Measurements from ENCODE around the gene SH3PXD2A. TPM values are rescaled to one million over a fixed set of nuclear protein-coding genes. Genes with fewer than 3 reads are reported as not detected.

The SH3PXD2A gene
- total and polyA plus RNA-seq, 10 of the 15 experiments (the other 5 are each of a cell fraction or from before 2014, with no cell fraction given), result 0.63 to 14.0 (median 4.4) TPM

DNA sequence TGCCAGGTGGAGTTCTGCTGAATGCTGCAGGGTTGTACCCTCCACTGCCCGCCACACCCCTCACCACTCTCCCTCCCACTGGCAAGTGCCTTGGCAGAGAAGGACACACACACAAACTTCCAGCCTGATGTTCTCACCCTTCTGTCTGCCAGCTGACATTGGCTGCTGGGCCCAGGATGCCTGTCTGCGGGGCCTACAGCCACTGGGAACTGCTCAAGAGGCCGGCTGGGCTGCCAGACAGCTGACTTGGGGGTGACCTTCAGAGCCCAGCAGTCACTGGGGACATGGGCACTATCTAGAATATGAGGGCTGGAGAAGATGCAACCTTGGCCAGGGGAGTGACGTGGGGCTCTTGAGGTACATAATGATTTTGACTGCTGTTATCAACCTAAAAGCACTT lies 157.1 kb downstream of the SH3PXD2A start:
- 48% methylated on average over 4 of the region's 4 CpGs for WGBS (ENCODE audit: insufficient coverage, insufficient replicate concordance, low lambda C conversion rate, missing lambda C conversion rate)
- Histone ChIP-seq H3K79me2 (ENCODE audit: control insufficient read depth, insufficient read depth, low read length) (no peaks in the 10 kb centered on the region), H3K27ac (ENCODE audit: control insufficient read depth, insufficient read depth) (no peak overlapping the region), H4K20me1 (ENCODE audit: control insufficient read depth, insufficient read depth) (no peaks in the 10 kb centered on the region), H3K4me2 (ENCODE audit: control insufficient read depth, insufficient read depth) (no peak overlapping the region), H3K9me3 (replicated peaks; ENCODE audit: control insufficient read depth, insufficient read depth, low read length) (no peaks in the 10 kb centered on the region), H3K36me3 (ENCODE audit: control insufficient read depth in 2 of 2, insufficient read depth in 2 of 2, low read length in 1 of 2) (no peaks in the 10 kb centered on the region), H3K9ac (ENCODE audit: control insufficient read depth, insufficient read depth, low read length) (no peak overlapping the region), H3K4me3 (no peak overlapping the region), H2AFZ (ENCODE audit: control insufficient read depth, low read depth, low read length) (no peak overlapping the region), H3K27me3 (replicated peaks in 1 of 2; ENCODE audit: control insufficient read depth in 2 of 2, insufficient read depth in 2 of 2, low read length in 1 of 2) (no peaks in the 10 kb centered on the region), H3K4me1 (ENCODE audit: control insufficient read depth, insufficient read depth, low read length) (peaks cover 27% of the 10 kb centered on the region)
- DNase-seq (ENCODE audit: low read depth, low spot score) (no peak), FAIRE-seq (no peak), ATAC-seq (no peak)
- TF ChIP-seq RELA (IDR thresholded peaks at IDR 0.05; ENCODE audit: borderline replicate concordance, partially characterized antibody), result no peak
- no peak for TF ChIP-seq CHD4 (IDR thresholded peaks at IDR 0.05)
- no peak for TF ChIP-seq RUNX3 (IDR thresholded peaks at IDR 0.05; ENCODE audit: low read length)
- TF ChIP-seq CREM (IDR thresholded peaks at IDR 0.05; ENCODE audit: low read depth), result no peak
- TF ChIP-seq, protein P1, sequence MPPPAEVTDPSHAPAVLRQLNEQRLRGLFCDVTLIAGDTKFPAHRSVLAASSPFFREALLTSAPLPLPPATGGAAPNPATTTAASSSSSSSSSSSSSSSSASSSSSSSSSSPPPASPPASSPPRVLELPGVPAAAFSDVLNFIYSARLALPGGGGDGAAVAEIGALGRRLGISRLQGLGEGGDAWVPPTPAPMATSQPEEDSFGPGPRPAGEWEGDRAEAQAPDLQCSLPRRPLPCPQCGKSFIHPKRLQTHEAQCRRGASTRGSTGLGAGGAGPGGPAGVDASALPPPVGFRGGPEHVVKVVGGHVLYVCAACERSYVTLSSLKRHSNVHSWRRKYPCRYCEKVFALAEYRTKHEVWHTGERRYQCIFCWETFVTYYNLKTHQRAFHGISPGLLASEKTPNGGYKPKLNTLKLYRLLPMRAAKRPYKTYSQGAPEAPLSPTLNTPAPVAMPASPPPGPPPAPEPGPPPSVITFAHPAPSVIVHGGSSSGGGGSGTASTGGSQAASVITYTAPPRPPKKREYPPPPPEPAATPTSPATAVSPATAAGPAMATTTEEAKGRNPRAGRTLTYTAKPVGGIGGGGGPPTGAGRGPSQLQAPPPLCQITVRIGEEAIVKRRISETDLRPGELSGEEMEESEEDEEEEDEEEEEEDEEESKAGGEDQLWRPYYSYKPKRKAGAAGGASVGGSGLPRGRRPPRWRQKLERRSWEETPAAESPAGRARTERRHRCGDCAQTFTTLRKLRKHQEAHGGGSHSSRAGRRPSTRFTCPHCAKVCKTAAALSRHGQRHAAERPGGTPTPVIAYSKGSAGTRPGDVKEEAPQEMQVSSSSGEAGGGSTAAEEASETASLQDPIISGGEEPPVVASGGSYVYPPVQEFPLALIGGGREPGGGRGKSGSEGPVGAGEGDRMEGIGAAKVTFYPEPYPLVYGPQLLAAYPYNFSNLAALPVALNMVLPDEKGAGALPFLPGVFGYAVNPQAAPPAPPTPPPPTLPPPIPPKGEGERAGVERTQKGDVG (CRISPR knock-in tag; IDR thresholded peaks at IDR 0.05), result no peak
- TF ChIP-seq MYB (IDR thresholded peaks at IDR 0.05; ENCODE audit: borderline replicate concordance, low read depth, low read length), result no peak
- TF ChIP-seq HCFC1 (IDR thresholded peaks at IDR 0.05; ENCODE audit: low read length), result no peak
- TF ChIP-seq STAT3 (IDR thresholded peaks at IDR 0.05; ENCODE audit: low read depth, low read length), result no peak
- no peak for TF ChIP-seq TARDBP (IDR thresholded peaks at IDR 0.05; ENCODE audit: borderline replicate concordance)
- TF ChIP-seq ATF7 (IDR thresholded peaks at IDR 0.05; ENCODE audit: low read depth), result no peak
- no peak for TF ChIP-seq BHLHE40 (IDR thresholded peaks at IDR 0.05; ENCODE audit: borderline replicate concordance in 1 of 2, low read depth in 2 of 2, low read length in 1 of 2)
- TF ChIP-seq ZNF622 (IDR thresholded peaks at IDR 0.05), result no peak
- TF ChIP-seq, protein P2, sequence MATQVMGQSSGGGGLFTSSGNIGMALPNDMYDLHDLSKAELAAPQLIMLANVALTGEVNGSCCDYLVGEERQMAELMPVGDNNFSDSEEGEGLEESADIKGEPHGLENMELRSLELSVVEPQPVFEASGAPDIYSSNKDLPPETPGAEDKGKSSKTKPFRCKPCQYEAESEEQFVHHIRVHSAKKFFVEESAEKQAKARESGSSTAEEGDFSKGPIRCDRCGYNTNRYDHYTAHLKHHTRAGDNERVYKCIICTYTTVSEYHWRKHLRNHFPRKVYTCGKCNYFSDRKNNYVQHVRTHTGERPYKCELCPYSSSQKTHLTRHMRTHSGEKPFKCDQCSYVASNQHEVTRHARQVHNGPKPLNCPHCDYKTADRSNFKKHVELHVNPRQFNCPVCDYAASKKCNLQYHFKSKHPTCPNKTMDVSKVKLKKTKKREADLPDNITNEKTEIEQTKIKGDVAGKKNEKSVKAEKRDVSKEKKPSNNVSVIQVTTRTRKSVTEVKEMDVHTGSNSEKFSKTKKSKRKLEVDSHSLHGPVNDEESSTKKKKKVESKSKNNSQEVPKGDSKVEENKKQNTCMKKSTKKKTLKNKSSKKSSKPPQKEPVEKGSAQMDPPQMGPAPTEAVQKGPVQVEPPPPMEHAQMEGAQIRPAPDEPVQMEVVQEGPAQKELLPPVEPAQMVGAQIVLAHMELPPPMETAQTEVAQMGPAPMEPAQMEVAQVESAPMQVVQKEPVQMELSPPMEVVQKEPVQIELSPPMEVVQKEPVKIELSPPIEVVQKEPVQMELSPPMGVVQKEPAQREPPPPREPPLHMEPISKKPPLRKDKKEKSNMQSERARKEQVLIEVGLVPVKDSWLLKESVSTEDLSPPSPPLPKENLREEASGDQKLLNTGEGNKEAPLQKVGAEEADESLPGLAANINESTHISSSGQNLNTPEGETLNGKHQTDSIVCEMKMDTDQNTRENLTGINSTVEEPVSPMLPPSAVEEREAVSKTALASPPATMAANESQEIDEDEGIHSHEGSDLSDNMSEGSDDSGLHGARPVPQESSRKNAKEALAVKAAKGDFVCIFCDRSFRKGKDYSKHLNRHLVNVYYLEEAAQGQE (IDR thresholded peaks at IDR 0.05; ENCODE audit: low read depth, low read length), result no peak
- in situ Hi-C loops (cut with MboI), result no loop called here
- RAD21 ChIA-PET (ENCODE audit: unreplicated experiment), result no interaction called here
- intact Hi-C loops (cut with micrococcal nuclease; ENCODE audit: unreplicated experiment), result loop anchor here (10.0 kb wide), 2 partner anchors 427 to 637 kb away; partner anchors contain the start of genes ITPRIP and SFR1
- SMC1A ChIA-PET (ENCODE audit: uncharacterized antibody, unreplicated experiment), result interaction anchor here (2.2 kb wide), 1 partner anchor 12 kb away, joined by 17 read pairs; no protein-coding TSS in a partner anchor
- POLR2A ChIA-PET, result no interaction called here
- CTCF ChIA-PET, result interaction anchor here (1.6 kb wide), 1 partner anchor 13 kb away, joined by 8 read pairs; no protein-coding TSS in a partner anchor
- no TSS peak for BruUV-seq (replicated peaks)

All from GM12878 (cell line).